Measurements from ENCODE around the gene KRT83.

Gene KRT83

GRCh38 chr12:52320784-52321400 lies at the start of gene KRT83:
Gene KRT83, minus strand, starts transcription at chr12:52321398. Its CDS starts 63 bp downstream, at chr12:52321335.
- DNase-seq (ENCODE audit: extremely low read depth, insufficient read length): no peak
- TF ChIP-seq CTCF (IDR thresholded peaks at IDR 0.05; ENCODE audit: insufficient read depth, low read length, poor library complexity, severe bottlenecking): no peak
- Histone ChIP-seq H3K36me3 (ENCODE audit: control insufficient read depth, insufficient read depth, low read length) (no peaks in the 10 kb centered on the region), H3K27me3 (replicated peaks; ENCODE audit: control insufficient read depth, insufficient read depth, low read length) (peaks cover 6% of the 10 kb centered on the region), H3K4me3 (replicated peaks; ENCODE audit: low read depth, low read length) (no peak within 1 kb of the TSS)

- peaks cover 1% of the 10 kb centered on the region for H3K27me3 ChIP-seq (replicated peaks; ENCODE audit: control insufficient read depth, insufficient read depth, low read length)
These were observed 48.6 kb upstream of the KRT83 start for GRCh38 chr12:52369809-52370208.

GRCh38 chr12:52369211-52369610 lies 48.0 kb upstream of the KRT83 start:
- H3K4me3 ChIP-seq (replicated peaks; ENCODE audit: low read depth, low read length): no peak overlapping the region
- H3K27me3 ChIP-seq (replicated peaks; ENCODE audit: control insufficient read depth, insufficient read depth, low read length): peaks cover 1% of the 10 kb centered on the region
- no peak for TF ChIP-seq CTCF (IDR thresholded peaks at IDR 0.05; ENCODE audit: insufficient read depth, low read length, poor library complexity, severe bottlenecking)
- H3K36me3 ChIP-seq (ENCODE audit: control insufficient read depth, insufficient read depth, low read length): no peaks in the 10 kb centered on the region
- no peak for DNase-seq (ENCODE audit: extremely low read depth, insufficient read length)

More at GRCh38 chr12:52369809-52370208, 48.6 kb upstream of the KRT83 start:
- TF ChIP-seq CTCF (IDR thresholded peaks at IDR 0.05; ENCODE audit: insufficient read depth, low read length, poor library complexity, severe bottlenecking): no peak
- no peak for DNase-seq (ENCODE audit: extremely low read depth, insufficient read length)
- Histone ChIP-seq H3K36me3 (ENCODE audit: control insufficient read depth, insufficient read depth, low read length) (no peaks in the 10 kb centered on the region), H3K4me3 (replicated peaks; ENCODE audit: low read depth, low read length) (no peak overlapping the region)

- no peak for TF ChIP-seq CTCF (IDR thresholded peaks at IDR 0.05; ENCODE audit: insufficient read depth, low read length, poor library complexity, severe bottlenecking)
These were observed 47.3 kb upstream of the KRT83 start for GRCh38 chr12:52368508-52368907.

GRCh38 chr12:52367876-52368275 lies 46.7 kb upstream of the KRT83 start:
- no peak overlapping the region for H3K4me3 ChIP-seq (replicated peaks; ENCODE audit: low read depth, low read length)
- TF ChIP-seq CTCF (IDR thresholded peaks at IDR 0.05; ENCODE audit: insufficient read depth, low read length, poor library complexity, severe bottlenecking): no peak
- peaks cover 1% of the 10 kb centered on the region for H3K27me3 ChIP-seq (replicated peaks; ENCODE audit: control insufficient read depth, insufficient read depth, low read length)
- no peaks in the 10 kb centered on the region for H3K36me3 ChIP-seq (ENCODE audit: control insufficient read depth, insufficient read depth, low read length)
- no peak for DNase-seq (ENCODE audit: extremely low read depth, insufficient read length)

More at GRCh38 chr12:52368508-52368907, 47.3 kb upstream of the KRT83 start:
- Histone ChIP-seq H3K27me3 (replicated peaks; ENCODE audit: control insufficient read depth, insufficient read depth, low read length) (peaks cover 1% of the 10 kb centered on the region), H3K4me3 (replicated peaks; ENCODE audit: low read depth, low read length) (no peak overlapping the region), H3K36me3 (ENCODE audit: control insufficient read depth, insufficient read depth, low read length) (no peaks in the 10 kb centered on the region)
- DNase-seq (ENCODE audit: extremely low read depth, insufficient read length): no peak

Measured in GM06990 (cell line).